ACC112 (cell line): ENCODE data around the gene YY1AP1.
A peak's percentile ranks its signal among the peaks of the same experiment; 100 is the strongest.
"Not testable (repeated sequence)": the region's sequence is repeated elsewhere in the genome, so short reads cannot be mapped to it uniquely, and the experiment has no call there.

Experiments
- H2AFZ ChIP-seq: fragments of 200-600 bp; sonication (generic); one replicate; pipeline ENCODE4 v1.6.0; 2017; ENCODE audit warnings: antibody characterized with exemption, low read length; ENCODE audit not compliant: unreplicated experiment
- H3K27ac ChIP-seq: fragments of 200-600 bp; sonication (generic); 2 replicates; pipeline ENCODE4 v1.5.1; 2014; ENCODE audit warnings: low read depth, mild to moderate bottlenecking, antibody characterized with exemption, low read length, moderate library complexity
- H3K27me3 ChIP-seq: fragments of 200-600 bp; sonication (generic); 2 replicates; pipeline ENCODE4 v1.6.1; 2014; ENCODE audit warnings: mild to moderate bottlenecking, antibody characterized with exemption, low read length, moderate library complexity, mixed read lengths; ENCODE audit not compliant: insufficient read depth
- H3K36me3 ChIP-seq: fragments of 200-600 bp; sonication (generic); 2 replicates; pipeline ENCODE4 v1.6.1; 2016; ENCODE audit warnings: mild to moderate bottlenecking, antibody characterized with exemption, low read length, moderate library complexity, mixed read lengths; ENCODE audit not compliant: insufficient read depth
- H3K4me1 ChIP-seq: fragments of 200-600 bp; sonication (generic); one replicate; pipeline ENCODE4 v1.6.1; 2016; ENCODE audit warnings: low read length, mixed read lengths; ENCODE audit not compliant: insufficient read depth, unreplicated experiment, control insufficient read depth
- H3K4me3 ChIP-seq: fragments of 200-600 bp; sonication (generic); 2 replicates; pipeline ENCODE4 v1.5.1; 2014; ENCODE audit warnings: mild to moderate bottlenecking, low read depth, low read length
- H3K79me2 ChIP-seq: fragments of 200-600 bp; sonication (generic); one replicate; pipeline ENCODE4 v1.6.0; 2016; ENCODE audit warnings: low read length; ENCODE audit not compliant: control insufficient read depth, unreplicated experiment, insufficient read depth

The YY1AP1 gene

GRCh38 chr1:155688324-155689080 is at the start of gene YY1AP1:
YY1AP1 (minus strand) TSS chr1:155688774; CDS start chr1:155680436, 8,338 bp downstream.
- Histone ChIP-seq H3K36me3 (peaks cover 23% of the 10 kb centered on the region), H3K27ac (peak within 1 kb of the TSS; percentile 99), H2AFZ (peak within 1 kb of the TSS; percentile 95), H3K79me2 (peaks cover 93% of the 10 kb centered on the region), H3K4me3 (peak within 1 kb of the TSS; percentile 100), H3K4me1 (peaks cover 13% of the 10 kb centered on the region), H3K27me3 (no peaks in the 10 kb centered on the region)

GRCh38 chr1:155729031-155729898 is 40.7 kb upstream of the YY1AP1 start:
- Histone ChIP-seq H3K27ac (no peak overlapping the region), H3K36me3 (peaks cover 6% of the 10 kb centered on the region; the same call in 1 of the 2 replicates), H2AFZ (no peak overlapping the region), H3K27me3 (no peaks in the 10 kb centered on the region), H3K79me2 (no peaks in the 10 kb centered on the region), H3K4me3 (no peak overlapping the region), H3K4me1 (no peaks in the 10 kb centered on the region)

GRCh38 chr1:155725142-155725541 is 36.6 kb upstream of the YY1AP1 start:
- Histone ChIP-seq H3K27ac (no peak overlapping the region), H3K4me3 (no peak overlapping the region), H3K27me3 (no peaks in the 10 kb centered on the region), H3K4me1 (no peaks in the 10 kb centered on the region), H2AFZ (no peak overlapping the region), H3K79me2 (no peaks in the 10 kb centered on the region), H3K36me3 (peaks cover 5% of the 10 kb centered on the region)

GRCh38 chr1:155719703-155720102 is 31.1 kb upstream of the YY1AP1 start:
- Histone ChIP-seq H3K27me3 (no peaks in the 10 kb centered on the region), H3K79me2 (no peaks in the 10 kb centered on the region), H2AFZ (no peak overlapping the region), H3K36me3 (peaks cover 14% of the 10 kb centered on the region), H3K4me1 (no peaks in the 10 kb centered on the region), H3K27ac (no peak overlapping the region), H3K4me3 (no peak overlapping the region)

GRCh38 chr1:155718524-155719115 is 30.0 kb upstream of the YY1AP1 start:
- peaks cover 14% of the 10 kb centered on the region for H3K36me3 ChIP-seq
- not testable (repeated sequence) for H3K4me1 ChIP-seq, H3K27ac ChIP-seq, H3K4me3 ChIP-seq, H3K27me3 ChIP-seq, H2AFZ ChIP-seq, H3K79me2 ChIP-seq

GRCh38 chr1:155717041-155717440 is 28.5 kb upstream of the YY1AP1 start:
- Histone ChIP-seq H3K27ac (no peak overlapping the region), H3K4me1 (no peaks in the 10 kb centered on the region), H3K4me3 (no peak overlapping the region), H3K27me3 (no peaks in the 10 kb centered on the region), H3K36me3 (peaks cover 14% of the 10 kb centered on the region), H3K79me2 (no peaks in the 10 kb centered on the region), H2AFZ (no peak overlapping the region)

- no peaks in the 10 kb centered on the region for H3K4me1 ChIP-seq
- no peak overlapping the region for H3K27ac ChIP-seq
- H3K4me3 ChIP-seq = no peak overlapping the region
- no peaks in the 10 kb centered on the region for H3K27me3 ChIP-seq
- H2AFZ ChIP-seq = no peak overlapping the region
- peaks cover 9% of the 10 kb centered on the region; the same call in 1 of the 2 replicates for H3K36me3 ChIP-seq
- no peaks in the 10 kb centered on the region for H3K79me2 ChIP-seq
Observed at GRCh38 chr1:155715777-155716176, 27.2 kb upstream of the YY1AP1 start.

GRCh38 chr1:155715056-155715455 is 26.5 kb upstream of the YY1AP1 start:
- not testable (repeated sequence) for H3K4me1 ChIP-seq, H3K27ac ChIP-seq, H3K36me3 ChIP-seq, H3K79me2 ChIP-seq, H3K27me3 ChIP-seq, H2AFZ ChIP-seq, H3K4me3 ChIP-seq

- Histone ChIP-seq H3K4me3 (no peak overlapping the region), H3K79me2 (peaks cover 8% of the 10 kb centered on the region), H3K4me1 (no peaks in the 10 kb centered on the region), H2AFZ (no peak overlapping the region), H3K36me3 (peaks cover 15% of the 10 kb centered on the region), H3K27me3 (no peaks in the 10 kb centered on the region), H3K27ac (no peak overlapping the region)
Observed at GRCh38 chr1:155713075-155713474, 24.5 kb upstream of the YY1AP1 start.

GRCh38 chr1:155712636-155713035 is 24.1 kb upstream of the YY1AP1 start:
- peaks cover 15% of the 10 kb centered on the region for H3K36me3 ChIP-seq

More at GRCh38 chr1:155712636-155713035, 24.1 kb upstream of the YY1AP1 start:
- H3K79me2 ChIP-seq = peaks cover 13% of the 10 kb centered on the region
- not testable (repeated sequence) for H2AFZ ChIP-seq, H3K27me3 ChIP-seq, H3K4me1 ChIP-seq, H3K4me3 ChIP-seq, H3K27ac ChIP-seq
